ENCODE data around the gene SIRPA. TPM values are rescaled to one million over a fixed set of nuclear protein-coding genes. Genes with fewer than 3 reads are reported as not detected.

SIRPA gene
- total and polyA plus RNA-seq, 4 donors: 16.6 to 123 (median 52.6) TPM

DNA sequence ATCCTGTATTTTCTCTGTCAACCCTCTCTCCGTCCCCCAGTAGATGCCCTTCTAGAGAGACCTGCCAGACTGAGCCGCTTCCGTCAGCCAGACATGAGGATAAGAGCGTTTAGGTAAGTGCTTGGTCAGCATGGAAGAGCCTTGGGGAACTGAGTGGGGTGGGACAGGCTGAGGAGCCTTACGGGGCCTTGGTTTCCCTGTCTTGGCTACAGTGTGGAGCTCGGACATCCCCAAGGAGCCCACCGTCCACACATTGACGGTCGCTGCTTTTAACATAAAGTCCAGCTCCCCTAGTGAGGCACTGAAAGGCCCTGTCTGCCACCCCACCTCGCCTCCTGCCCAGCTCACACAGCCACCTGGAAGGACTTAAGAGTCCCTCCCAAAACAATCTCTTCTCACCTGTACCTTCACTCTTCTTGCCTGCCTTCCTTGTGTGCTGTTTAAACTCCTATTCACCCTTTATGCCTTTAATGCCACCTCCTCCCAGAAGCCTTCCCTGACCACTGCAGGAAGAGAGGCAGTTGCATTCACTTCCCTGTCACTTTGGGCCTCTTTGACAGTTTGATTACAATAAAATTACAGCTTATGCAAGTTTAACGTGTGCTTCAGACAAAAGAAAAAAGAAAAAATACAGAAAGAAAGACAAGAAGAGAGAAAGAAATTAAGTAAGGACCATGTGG, 56.4 kb downstream of the SIRPA start:
- Histone ChIP-seq H3K4me1 (ENCODE audit: control insufficient read depth in 5 of 5, insufficient read depth in 5 of 5, low read length in 5 of 5) (peaks cover 0 to 7% (median 0%) of the 10 kb centered on the region in 5 donors), H3K36me3 (ENCODE audit: control insufficient read depth in 4 of 4, insufficient read depth in 4 of 4, low read length in 4 of 4) (no peaks in the 10 kb centered on the region), H3K9me3 (ENCODE audit: control insufficient read depth in 4 of 4, insufficient read depth in 3 of 4, low read length in 3 of 4) (peaks cover 0 to 3% (median 0%) of the 10 kb centered on the region in 4 donors), H3K9ac (ENCODE audit: insufficient read depth in 1 of 2, low read length in 2 of 2) (no peak overlapping the region), H3K27me3 (ENCODE audit: control insufficient read depth in 3 of 3, insufficient read depth in 3 of 3, low read length in 2 of 3) (peaks cover 0 to 51% (median 24%) of the 10 kb centered on the region in 3 donors), H3K27ac (ENCODE audit: low read depth in 1 of 2, low read length in 1 of 2) (no peak overlapping the region), H3K4me3 (no peak overlapping the region)
- 74 to 75% methylated on average over 11 of the region's 11 CpGs for WGBS, 2 donors
- ATAC-seq (ENCODE audit: insufficient read depth, low FRiP score) (no peak), DNase-seq (no peak)
- TF ChIP-seq, protein P1, sequence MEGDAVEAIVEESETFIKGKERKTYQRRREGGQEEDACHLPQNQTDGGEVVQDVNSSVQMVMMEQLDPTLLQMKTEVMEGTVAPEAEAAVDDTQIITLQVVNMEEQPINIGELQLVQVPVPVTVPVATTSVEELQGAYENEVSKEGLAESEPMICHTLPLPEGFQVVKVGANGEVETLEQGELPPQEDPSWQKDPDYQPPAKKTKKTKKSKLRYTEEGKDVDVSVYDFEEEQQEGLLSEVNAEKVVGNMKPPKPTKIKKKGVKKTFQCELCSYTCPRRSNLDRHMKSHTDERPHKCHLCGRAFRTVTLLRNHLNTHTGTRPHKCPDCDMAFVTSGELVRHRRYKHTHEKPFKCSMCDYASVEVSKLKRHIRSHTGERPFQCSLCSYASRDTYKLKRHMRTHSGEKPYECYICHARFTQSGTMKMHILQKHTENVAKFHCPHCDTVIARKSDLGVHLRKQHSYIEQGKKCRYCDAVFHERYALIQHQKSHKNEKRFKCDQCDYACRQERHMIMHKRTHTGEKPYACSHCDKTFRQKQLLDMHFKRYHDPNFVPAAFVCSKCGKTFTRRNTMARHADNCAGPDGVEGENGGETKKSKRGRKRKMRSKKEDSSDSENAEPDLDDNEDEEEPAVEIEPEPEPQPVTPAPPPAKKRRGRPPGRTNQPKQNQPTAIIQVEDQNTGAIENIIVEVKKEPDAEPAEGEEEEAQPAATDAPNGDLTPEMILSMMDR (IDR thresholded peaks at IDR 0.05; ENCODE audit: control extremely low read depth, extremely low read depth): no peak

DNA sequence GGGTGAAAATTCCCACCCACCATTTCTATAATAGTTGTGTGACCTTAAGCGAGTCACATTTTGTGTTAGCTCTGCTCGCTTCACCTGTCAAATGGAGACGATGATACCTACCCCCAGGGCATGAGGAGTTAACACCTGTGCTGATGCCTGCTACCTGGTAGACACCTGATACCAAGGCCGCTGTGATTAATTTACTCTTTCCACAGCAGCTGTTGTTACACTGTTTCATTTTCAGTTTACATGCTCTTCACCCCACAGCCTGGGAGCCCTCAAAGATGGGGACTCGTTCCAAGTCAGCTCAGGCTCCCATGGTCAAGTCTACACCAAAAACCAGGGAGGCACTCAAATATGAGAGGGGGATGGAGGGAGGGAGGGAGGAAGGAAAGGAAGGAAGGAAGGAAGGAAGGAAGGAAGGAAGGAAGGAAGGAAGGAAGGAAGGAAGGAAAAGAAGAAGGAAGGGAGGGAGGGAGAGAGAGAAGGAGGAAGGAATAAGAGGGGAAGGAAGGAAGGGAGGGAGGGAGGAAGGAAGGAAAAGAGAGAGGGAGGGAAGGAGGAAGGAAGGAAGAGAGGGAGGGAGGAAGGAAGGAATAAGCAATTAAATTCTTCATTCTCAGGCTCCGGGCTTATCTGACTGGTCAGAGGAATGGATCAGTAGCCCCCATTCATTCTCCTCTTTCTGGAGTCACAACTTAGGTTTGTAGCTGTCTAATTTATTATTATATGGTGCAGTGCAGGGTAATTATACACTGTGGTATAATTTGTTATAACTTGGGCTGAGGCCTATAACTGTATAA, 57.7 kb downstream of the SIRPA start:
- no peak for DNase-seq
- ATAC-seq (ENCODE audit: insufficient read depth, low FRiP score): no peak
- H3K36me3 ChIP-seq (ENCODE audit: control insufficient read depth in 4 of 4, insufficient read depth in 4 of 4, low read length in 4 of 4): no peaks in the 10 kb centered on the region
- H3K9ac ChIP-seq (ENCODE audit: insufficient read depth in 1 of 2, low read length in 2 of 2): no peak overlapping the region
- peaks cover 0 to 43% (median 12%) of the 10 kb centered on the region in 3 donors for H3K27me3 ChIP-seq (ENCODE audit: control insufficient read depth in 3 of 3, insufficient read depth in 3 of 3, low read length in 2 of 3)
- H3K4me3 ChIP-seq: no peak overlapping the region
- H3K4me1 ChIP-seq (ENCODE audit: control insufficient read depth in 5 of 5, insufficient read depth in 5 of 5, low read length in 5 of 5): peaks cover 0 to 1% (median 0%) of the 10 kb centered on the region in 5 donors
- H3K27ac ChIP-seq (ENCODE audit: low read depth in 1 of 2, low read length in 1 of 2): no peak overlapping the region
- no peaks in the 10 kb centered on the region for H3K9me3 ChIP-seq (ENCODE audit: control insufficient read depth in 4 of 4, insufficient read depth in 3 of 4, low read length in 3 of 4)
- 69 to 80% methylated on average over 6 of the region's 6 CpGs for WGBS, 2 donors
- TF ChIP-seq, protein P1 (IDR thresholded peaks at IDR 0.05; ENCODE audit: control extremely low read depth, extremely low read depth): no peak

DNA sequence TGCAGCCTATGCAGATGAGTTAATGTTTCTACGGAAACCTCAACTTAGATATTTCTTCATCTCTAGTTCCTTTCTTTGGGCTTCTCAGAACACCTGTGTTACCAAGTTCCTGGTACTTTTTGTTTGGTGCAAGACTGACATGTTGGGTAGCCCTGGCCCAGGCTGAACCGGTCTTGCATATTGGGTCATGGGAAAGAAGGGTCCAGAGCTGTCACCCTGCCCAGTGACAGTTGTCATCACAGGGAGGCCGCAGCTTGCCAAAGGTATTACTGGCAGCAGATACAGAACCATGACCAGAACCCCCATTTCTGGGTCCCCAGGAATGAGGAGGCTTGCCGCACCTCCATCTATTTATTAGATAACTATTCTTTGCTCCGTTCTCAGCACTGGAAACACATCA, 58.4 kb downstream of the SIRPA start:
- DNase-seq: no peak
- WGBS, 2 donors: 66 to 89% methylated on average over 5 of the region's 5 CpGs
- peaks cover 0 to 1% (median 0%) of the 10 kb centered on the region in 5 donors for H3K4me1 ChIP-seq (ENCODE audit: control insufficient read depth in 5 of 5, insufficient read depth in 5 of 5, low read length in 5 of 5)
- TF ChIP-seq, protein P1 (IDR thresholded peaks at IDR 0.05; ENCODE audit: control extremely low read depth, extremely low read depth): no peak
- no peak overlapping the region for H3K4me3 ChIP-seq
- H3K27ac ChIP-seq (ENCODE audit: low read depth in 1 of 2, low read length in 1 of 2): peak overlapping the region in 1 of 2 donors; percentile 13
- no peaks in the 10 kb centered on the region for H3K9me3 ChIP-seq (ENCODE audit: control insufficient read depth in 4 of 4, insufficient read depth in 3 of 4, low read length in 3 of 4)
- H3K9ac ChIP-seq (ENCODE audit: insufficient read depth in 1 of 2, low read length in 2 of 2): no peak overlapping the region
- no peak for ATAC-seq (ENCODE audit: insufficient read depth, low FRiP score)
- H3K36me3 ChIP-seq (ENCODE audit: control insufficient read depth in 4 of 4, insufficient read depth in 4 of 4, low read length in 4 of 4): no peaks in the 10 kb centered on the region
- H3K27me3 ChIP-seq (ENCODE audit: control insufficient read depth in 3 of 3, insufficient read depth in 3 of 3, low read length in 2 of 3): peaks cover 0 to 43% (median 7%) of the 10 kb centered on the region in 3 donors

Data from lung (tissue), 12 donors.